DOHH2 (cell line): ENCODE measurements around the gene MLLT3.

Experiments
- CTCF ChIP-seq: fragments of 200-600 bp; sonication (generic); IDR thresholded peaks from one replicate; pipeline ENCODE4 v1.5.1; 2014; ENCODE audit warnings: antibody characterized with exemption, mild to moderate bottlenecking, low read depth, low read length; ENCODE audit not compliant: poor library complexity, severe bottlenecking
- EZH2phosphoT487 ChIP-seq: fragments of 200-600 bp; sonication (generic); IDR thresholded peaks from 2 replicates; pipeline ENCODE4 v1.6.1; 2017; ENCODE audit warnings: borderline replicate concordance, mild to moderate bottlenecking, antibody characterized with exemption, low read length, moderate library complexity, mixed read lengths

GRCh38 chr9:20373263-20373662 is 249.0 kb downstream of the MLLT3 start:
- TF ChIP-seq EZH2phosphoT487 (no peak), CTCF (no peak)
